ENCODE measurements around the gene SLC36A1. TPM values are rescaled to one million over a fixed set of nuclear protein-coding genes. Genes with fewer than 3 reads are reported as not detected.

Gene SLC36A1
- total RNA-seq: 19.9 TPM

- Histone ChIP-seq H3K27ac (peak within 1 kb of the TSS in 1 of 2 donors; percentile 47), H3K9me3 (no peaks in the 10 kb centered on the region), H3K4me3 (peak within 1 kb of the TSS; percentile 63 to 83), H3K4me1 (no peaks in the 10 kb centered on the region), H3K27me3 (no peaks in the 10 kb centered on the region), H3K36me3 (no peaks in the 10 kb centered on the region)
- DNase-seq (ENCODE audit: low spot score in 2 of 2): peak; percentile 73 to 97
- peak; percentile 96 to 97 (median 96) for TF ChIP-seq CTCF (IDR thresholded peaks at IDR 0.05)
- intact Hi-C loops (cut with DNase I): loop anchor here (1.0 to 10.0 kb wide), 5 partner anchors 53 to 324 kb away; partner anchors contain the start of genes G3BP1 and GM2A
These were observed at the start of gene SLC36A1 for GRCh38 chr5:151447174-151448037. SLC36A1 (plus strand) TSS chr5:151447603; CDS start chr5:151458793, 11,190 bp downstream.

- no peak for DNase-seq (ENCODE audit: low spot score in 2 of 2)
- Histone ChIP-seq H3K27ac (no peak overlapping the region), H3K4me3 (no peak overlapping the region), H3K36me3 (no peaks in the 10 kb centered on the region), H3K4me1 (no peaks in the 10 kb centered on the region), H3K27me3 (no peaks in the 10 kb centered on the region), H3K9me3 (peaks cover 0 to 7% of the 10 kb centered on the region in 2 donors)
- TF ChIP-seq CTCF (IDR thresholded peaks at IDR 0.05): no peak
- intact Hi-C loops (cut with DNase I): no loop called here
These were observed 41.9 kb upstream of the SLC36A1 start for GRCh38 chr5:151405334-151406160.

GRCh38 chr5:151406322-151406947 lies 41.0 kb upstream of the SLC36A1 start:
- DNase-seq (ENCODE audit: low spot score in 2 of 2): no peak
- Histone ChIP-seq H3K4me1 (no peaks in the 10 kb centered on the region), H3K27me3 (no peaks in the 10 kb centered on the region), H3K36me3 (no peaks in the 10 kb centered on the region), H3K27ac (no peak overlapping the region), H3K4me3 (no peak overlapping the region), H3K9me3 (peaks cover 0 to 3% of the 10 kb centered on the region in 2 donors)
- intact Hi-C loops (cut with DNase I): no loop called here
- peak in 2 of 3 experiments; percentile 17 to 22 for TF ChIP-seq CTCF (IDR thresholded peaks at IDR 0.05)

GRCh38 chr5:151408591-151409230 lies 38.7 kb upstream of the SLC36A1 start:
- Histone ChIP-seq H3K4me1 (no peaks in the 10 kb centered on the region), H3K9me3 (no peaks in the 10 kb centered on the region), H3K4me3 (no peak overlapping the region), H3K27ac (no peak overlapping the region), H3K27me3 (no peaks in the 10 kb centered on the region), H3K36me3 (no peaks in the 10 kb centered on the region)
- TF ChIP-seq CTCF (IDR thresholded peaks at IDR 0.05): no peak
- no peak for DNase-seq (ENCODE audit: low spot score in 2 of 2)
- intact Hi-C loops (cut with DNase I): no loop called here

GRCh38 chr5:151413800-151414199 lies 33.6 kb upstream of the SLC36A1 start:
- intact Hi-C loops (cut with DNase I): no loop called here
- H3K4me1 ChIP-seq: no peaks in the 10 kb centered on the region
- no peak for DNase-seq (ENCODE audit: low spot score in 2 of 2)
- H3K36me3 ChIP-seq: no peaks in the 10 kb centered on the region
- no peak overlapping the region for H3K4me3 ChIP-seq
- TF ChIP-seq CTCF (IDR thresholded peaks at IDR 0.05): no peak
- peaks cover 0 to 6% of the 10 kb centered on the region in 2 donors for H3K9me3 ChIP-seq
- no peak overlapping the region for H3K27ac ChIP-seq
- H3K27me3 ChIP-seq: no peaks in the 10 kb centered on the region
